ENCODE results near the gene PREX1. TPM values are rescaled to one million over a fixed set of nuclear protein-coding genes. Genes with fewer than 3 reads are reported as not detected.
A peak's percentile ranks its signal among the peaks of the same experiment; 100 is the strongest.

Gene PREX1
- total and polyA plus RNA-seq, 2 experiments from 2014 or later: 4.5 to 12.5 TPM

DNA sequence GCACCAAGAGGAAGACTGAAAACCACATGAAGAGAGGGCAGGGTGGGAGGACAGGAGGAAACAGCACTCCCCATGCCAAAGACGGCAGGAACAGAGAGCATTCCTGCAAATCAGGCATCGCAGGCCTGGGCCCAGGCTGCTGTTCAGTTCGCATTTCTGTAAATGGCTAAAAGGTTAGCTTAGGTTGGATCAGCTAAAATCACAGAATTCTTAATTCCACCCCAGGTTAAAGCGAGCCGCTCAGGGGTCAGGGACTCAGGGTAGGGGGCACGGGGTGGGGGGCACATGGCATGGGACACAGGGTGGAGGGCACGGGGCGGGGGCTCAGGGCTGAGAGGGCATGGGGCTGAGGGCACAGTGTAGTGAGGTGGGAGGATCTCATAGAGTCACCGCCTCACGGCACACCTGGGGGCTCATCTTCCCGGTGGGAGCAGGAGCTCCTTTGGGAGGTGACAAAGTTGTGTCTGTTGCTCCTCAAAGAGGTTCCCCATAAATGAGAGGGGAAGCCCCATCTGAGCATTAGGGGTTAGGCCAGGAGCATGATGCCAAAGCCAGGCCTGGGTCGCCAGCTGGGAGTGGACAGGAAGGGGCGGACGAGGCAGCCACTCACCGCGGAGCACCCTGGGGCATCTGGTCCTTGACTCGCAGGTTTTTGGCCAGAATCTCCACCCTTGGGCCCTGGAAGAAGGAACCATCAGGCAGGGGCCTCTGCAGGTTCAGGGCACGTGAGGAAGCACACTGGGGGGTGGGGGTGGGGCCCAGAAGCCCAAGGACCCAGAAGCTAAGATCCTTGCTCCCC, 200.7 kb downstream of the PREX1 start:
- no peaks in the 10 kb centered on the region for H3K4me1 ChIP-seq (ENCODE audit: low read depth)
- H3K9me3 ChIP-seq (ENCODE audit: low read depth): no peaks in the 10 kb centered on the region
- no peak overlapping the region for H3K27ac ChIP-seq
- no peaks in the 10 kb centered on the region for H3K27me3 ChIP-seq
- TF ChIP-seq, protein P1, sequence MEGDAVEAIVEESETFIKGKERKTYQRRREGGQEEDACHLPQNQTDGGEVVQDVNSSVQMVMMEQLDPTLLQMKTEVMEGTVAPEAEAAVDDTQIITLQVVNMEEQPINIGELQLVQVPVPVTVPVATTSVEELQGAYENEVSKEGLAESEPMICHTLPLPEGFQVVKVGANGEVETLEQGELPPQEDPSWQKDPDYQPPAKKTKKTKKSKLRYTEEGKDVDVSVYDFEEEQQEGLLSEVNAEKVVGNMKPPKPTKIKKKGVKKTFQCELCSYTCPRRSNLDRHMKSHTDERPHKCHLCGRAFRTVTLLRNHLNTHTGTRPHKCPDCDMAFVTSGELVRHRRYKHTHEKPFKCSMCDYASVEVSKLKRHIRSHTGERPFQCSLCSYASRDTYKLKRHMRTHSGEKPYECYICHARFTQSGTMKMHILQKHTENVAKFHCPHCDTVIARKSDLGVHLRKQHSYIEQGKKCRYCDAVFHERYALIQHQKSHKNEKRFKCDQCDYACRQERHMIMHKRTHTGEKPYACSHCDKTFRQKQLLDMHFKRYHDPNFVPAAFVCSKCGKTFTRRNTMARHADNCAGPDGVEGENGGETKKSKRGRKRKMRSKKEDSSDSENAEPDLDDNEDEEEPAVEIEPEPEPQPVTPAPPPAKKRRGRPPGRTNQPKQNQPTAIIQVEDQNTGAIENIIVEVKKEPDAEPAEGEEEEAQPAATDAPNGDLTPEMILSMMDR (IDR thresholded peaks at IDR 0.05; ENCODE audit: low read depth, low read length): no peak
- no peak for DNase-seq (ENCODE audit: low read depth in 1 of 2, low spot score in 1 of 2)
- no peaks in the 10 kb centered on the region for H3K36me3 ChIP-seq
- H3K4me3 ChIP-seq: no peak overlapping the region

DNA sequence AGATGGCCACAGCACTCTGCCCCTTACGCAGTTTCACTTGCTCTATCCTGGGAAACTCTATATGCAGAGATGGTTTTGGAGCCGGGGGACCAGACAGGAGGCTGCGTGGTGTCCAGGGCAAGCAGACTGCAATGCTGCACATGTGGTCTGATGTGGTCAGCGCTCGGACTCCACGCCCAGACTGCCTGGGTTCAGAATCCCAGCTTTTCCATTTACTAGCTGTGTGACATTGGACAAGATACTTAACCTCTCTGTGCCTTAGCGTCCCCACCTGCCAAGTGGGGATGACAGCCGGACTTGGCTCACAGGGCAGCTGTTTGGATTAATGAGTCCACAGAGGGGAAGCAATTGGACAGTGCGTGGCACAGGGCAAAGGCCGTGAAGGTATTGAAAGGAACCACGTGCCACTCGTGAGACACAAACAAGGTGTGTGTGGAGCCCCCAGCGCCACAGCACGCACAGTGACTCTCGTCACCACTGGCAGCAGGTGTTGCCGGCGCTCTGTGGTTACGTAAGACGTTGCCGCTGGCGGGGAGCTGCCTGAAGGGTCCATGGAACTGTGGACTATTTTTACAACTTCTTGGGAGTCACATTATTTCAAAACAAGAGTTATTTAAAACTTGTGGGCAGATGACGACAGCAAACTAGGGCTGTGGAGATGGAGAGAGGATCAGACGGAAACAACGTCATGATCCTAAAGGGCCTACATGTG, 201.4 kb downstream of the PREX1 start:
- Histone ChIP-seq H3K27me3 (no peaks in the 10 kb centered on the region), H3K36me3 (no peaks in the 10 kb centered on the region), H3K4me3 (no peak overlapping the region), H3K4me1 (ENCODE audit: low read depth) (no peaks in the 10 kb centered on the region), H3K27ac (no peak overlapping the region), H3K9me3 (ENCODE audit: low read depth) (no peaks in the 10 kb centered on the region)
- TF ChIP-seq, protein P1 (IDR thresholded peaks at IDR 0.05; ENCODE audit: low read depth, low read length): no peak
- peak in 1 of 2 donors; percentile 25 for DNase-seq (ENCODE audit: low read depth in 1 of 2, low spot score in 1 of 2)

DNA sequence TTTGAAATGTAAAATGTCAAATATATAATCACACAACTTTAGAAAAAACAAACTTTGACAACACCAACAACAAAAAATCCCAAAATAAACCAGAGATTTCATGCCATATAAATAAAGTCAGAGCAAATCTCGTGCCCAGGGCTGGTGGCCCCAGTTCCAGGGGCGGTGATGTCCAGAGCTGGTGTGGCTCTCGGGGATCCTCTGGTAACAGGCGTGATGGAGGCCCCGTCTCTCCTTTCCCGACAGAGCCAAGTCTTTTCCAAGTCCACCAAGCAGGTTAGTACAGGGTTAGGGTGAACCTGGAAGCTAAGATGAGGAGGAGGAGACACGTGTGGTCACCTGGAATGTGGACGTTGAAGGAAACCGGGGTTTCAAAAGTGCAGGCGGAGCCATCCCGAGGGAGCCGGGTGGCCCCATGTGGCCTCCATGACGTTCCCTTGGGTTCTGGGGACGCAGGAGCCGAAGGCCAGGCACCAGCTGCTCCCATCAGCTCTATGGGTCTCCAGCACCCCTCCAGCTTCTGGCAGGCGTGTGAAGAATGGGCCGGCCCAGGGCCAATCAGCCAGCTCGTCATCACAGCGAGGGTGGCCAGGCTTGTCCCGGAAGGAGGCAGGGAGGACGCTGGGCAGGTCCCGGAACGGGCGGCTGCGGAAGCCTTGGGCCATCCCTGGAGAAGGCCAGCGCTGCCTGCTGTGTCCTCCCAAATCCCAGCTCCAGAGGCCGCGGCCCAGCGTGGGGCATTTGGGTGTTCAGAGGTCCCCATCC, 202.5 kb downstream of the PREX1 start:
- Histone ChIP-seq H3K27ac (no peak overlapping the region), H3K36me3 (no peaks in the 10 kb centered on the region), H3K27me3 (no peaks in the 10 kb centered on the region), H3K9me3 (ENCODE audit: low read depth) (no peaks in the 10 kb centered on the region), H3K4me1 (ENCODE audit: low read depth) (no peaks in the 10 kb centered on the region), H3K4me3 (no peak overlapping the region)
- TF ChIP-seq, protein P1 (IDR thresholded peaks at IDR 0.05; ENCODE audit: low read depth, low read length): no peak
- DNase-seq (ENCODE audit: low read depth in 1 of 2, low spot score in 1 of 2): no peak

DNA sequence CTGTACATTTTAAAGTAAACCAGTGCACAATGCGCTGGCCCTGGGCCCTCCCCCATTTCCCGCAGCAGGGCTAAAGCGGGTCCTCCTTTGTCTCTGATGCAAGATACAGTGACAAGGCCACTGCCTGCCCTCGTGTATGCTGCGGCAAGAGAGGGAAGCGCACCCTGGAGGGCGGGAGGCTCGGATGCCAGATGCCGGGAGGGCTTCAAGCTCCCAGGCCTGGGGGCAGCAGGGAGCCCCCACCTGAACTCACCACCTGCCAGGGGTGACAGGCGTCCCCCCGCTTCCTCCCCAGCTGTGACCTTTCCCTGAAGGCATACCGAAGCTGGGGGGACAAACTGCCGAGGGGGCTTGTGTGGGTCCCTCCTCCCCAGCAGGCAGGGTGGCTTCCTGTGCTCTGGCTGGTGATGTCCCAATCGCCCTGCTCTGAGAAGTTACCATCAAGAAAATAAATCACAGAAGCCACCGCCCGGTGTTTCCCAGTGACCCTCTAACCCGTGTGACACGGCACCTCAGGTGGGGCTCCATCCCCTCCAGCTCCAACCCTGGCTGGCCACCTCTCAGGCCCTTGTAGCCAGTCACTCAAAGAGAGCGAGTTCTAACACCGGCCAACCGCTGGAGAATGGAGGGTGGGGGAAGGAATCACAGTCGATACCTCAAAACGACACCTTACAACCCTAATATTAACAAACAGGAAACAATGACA, 203.3 kb downstream of the PREX1 start:
- no peaks in the 10 kb centered on the region for H3K36me3 ChIP-seq
- H3K9me3 ChIP-seq (ENCODE audit: low read depth): no peaks in the 10 kb centered on the region
- TF ChIP-seq, protein P1 (IDR thresholded peaks at IDR 0.05; ENCODE audit: low read depth, low read length): no peak
- DNase-seq (ENCODE audit: low read depth in 1 of 2, low spot score in 1 of 2): no peak
- no peak overlapping the region for H3K4me3 ChIP-seq
- H3K27ac ChIP-seq: no peak overlapping the region
- no peaks in the 10 kb centered on the region for H3K4me1 ChIP-seq (ENCODE audit: low read depth)
- H3K27me3 ChIP-seq: no peaks in the 10 kb centered on the region

DNA sequence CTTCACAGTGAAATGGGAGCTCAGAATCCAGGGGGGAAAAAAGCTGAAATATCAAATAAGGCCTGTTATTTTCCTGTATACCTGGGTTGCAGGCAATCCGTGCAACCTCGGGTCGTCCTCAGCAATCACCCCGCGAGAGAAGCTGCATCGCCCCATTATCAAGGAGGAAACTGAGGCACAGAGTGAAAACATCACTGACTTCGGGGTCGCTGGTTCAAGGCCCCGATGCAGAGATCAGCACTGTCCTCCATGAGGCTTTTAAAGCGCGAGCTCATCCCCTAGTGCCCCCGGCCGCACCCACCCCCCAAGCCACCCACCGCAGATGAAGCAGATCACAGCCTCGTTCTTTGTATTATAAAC, 203.9 kb downstream of the PREX1 start:
- Histone ChIP-seq H3K36me3 (no peaks in the 10 kb centered on the region), H3K27me3 (no peaks in the 10 kb centered on the region), H3K4me3 (no peak overlapping the region), H3K9me3 (ENCODE audit: low read depth) (no peaks in the 10 kb centered on the region), H3K27ac (no peak overlapping the region), H3K4me1 (ENCODE audit: low read depth) (no peaks in the 10 kb centered on the region)
- no peak for DNase-seq (ENCODE audit: low read depth in 1 of 2, low spot score in 1 of 2)
- TF ChIP-seq, protein P1 (IDR thresholded peaks at IDR 0.05; ENCODE audit: low read depth, low read length): no peak

All from cardiac muscle cell (in vitro differentiated cells and primary cell).